Activated naive CD8-positive, alpha-beta T cell treated with anti-CD3 and anti-CD28 coated beads, Interleukin-2, amount 10 ng/mL, durations not matched to agents 7 days and 5 days (primary cell): ENCODE measurements around the gene ACVR2B. TPM values are rescaled to one million over a fixed set of nuclear protein-coding genes. Genes with fewer than 3 reads are reported as not detected.

ENCODE experiments used
- ATAC-seq: fragments of 150-1000 bp; cut with Tn5 transposase; one replicate; pipeline ENCODE4 v1.10.0; 2021; ENCODE audit warnings: low read depth, moderate library complexity
- POLR2A ChIA-PET: fragments of 350-600 bp; sonication (Branson Sonifier 250); formaldehyde crosslinking; loops from one replicate; lab custom pipeline; 2021; ENCODE audit warnings: antibody characterized with exemption; lab: Charles Lee
- DNase-seq: peaks from one replicate; pipeline ENCODE4 v3.0.0; 2021
- H3K27ac Mint-ChIP-seq: one replicate; pipeline ENCODE4 v1.8.0; 2022; ENCODE audit warnings: mild to moderate bottlenecking, mixed read lengths
- H3K27me3 Mint-ChIP-seq: one replicate; pipeline ENCODE4 v1.8.0; 2022; ENCODE audit warnings: mild to moderate bottlenecking, moderate library complexity, mixed read lengths
- H3K36me3 Mint-ChIP-seq: one replicate; pipeline ENCODE4 v1.8.0; 2021; ENCODE audit warnings: mild to moderate bottlenecking, mixed read lengths
- H3K4me1 Mint-ChIP-seq: one replicate; pipeline ENCODE4 v1.8.0; 2021; ENCODE audit warnings: mixed read lengths
- H3K4me3 Mint-ChIP-seq: one replicate; pipeline ENCODE4 v1.8.0; 2022; ENCODE audit warnings: mild to moderate bottlenecking, moderate library complexity, mixed read lengths
- H3K9me3 Mint-ChIP-seq: one replicate; pipeline ENCODE4 v1.8.0; 2021; ENCODE audit warnings: mixed read lengths
- total RNA-seq, 2 experiments: library from RNA; stranded (reverse); gene quantifications; one replicate each; pipeline ENCODE4 v1.2.3, GENCODE V29; 2021

ACVR2B gene
- total RNA-seq, 2 experiments from 2014 or later: 7.6 to 8.0 TPM

GRCh38 chr3:38511546-38511945 lies 57.9 kb downstream of the ACVR2B start:
- POLR2A ChIA-PET: no interaction called here
- Mint-ChIP-seq H3K4me3 (no peak overlapping the region), H3K36me3 (peaks cover 18% of the 10 kb centered on the region), H3K27me3 (no peaks in the 10 kb centered on the region), H3K4me1 (peaks cover 2% of the 10 kb centered on the region), H3K9me3 (no peaks in the 10 kb centered on the region), H3K27ac (no peak overlapping the region)
- DNase-seq: no peak
- no peak for ATAC-seq

- H3K36me3 Mint-ChIP-seq: peaks cover 16% of the 10 kb centered on the region
- DNase-seq: no peak
- H3K27me3 Mint-ChIP-seq: no peaks in the 10 kb centered on the region
- POLR2A ChIA-PET: no interaction called here
- peaks cover 17% of the 10 kb centered on the region for H3K4me1 Mint-ChIP-seq
- no peak for ATAC-seq
- no peak overlapping the region for H3K27ac Mint-ChIP-seq
- H3K4me3 Mint-ChIP-seq: no peak overlapping the region
- no peaks in the 10 kb centered on the region for H3K9me3 Mint-ChIP-seq
These were observed 61.7 kb downstream of the ACVR2B start for GRCh38 chr3:38515367-38515766.

GRCh38 chr3:38516669-38517068 lies 63.0 kb downstream of the ACVR2B start:
- Mint-ChIP-seq H3K36me3 (peaks cover 16% of the 10 kb centered on the region), H3K4me3 (no peak overlapping the region), H3K27me3 (no peaks in the 10 kb centered on the region), H3K27ac (no peak overlapping the region), H3K9me3 (no peaks in the 10 kb centered on the region), H3K4me1 (peaks cover 22% of the 10 kb centered on the region)
- ATAC-seq: no peak
- no peak for DNase-seq
- POLR2A ChIA-PET: no interaction called here

- H3K4me3 Mint-ChIP-seq: peak overlapping the region; percentile 41
- POLR2A ChIA-PET: no interaction called here
- no peak for DNase-seq
- no peak for ATAC-seq
- peaks cover 14% of the 10 kb centered on the region for H3K36me3 Mint-ChIP-seq
- H3K9me3 Mint-ChIP-seq: no peaks in the 10 kb centered on the region
- H3K27ac Mint-ChIP-seq: peak overlapping the region; percentile 1
- peaks cover 22% of the 10 kb centered on the region for H3K4me1 Mint-ChIP-seq
- H3K27me3 Mint-ChIP-seq: no peaks in the 10 kb centered on the region
These were observed 65.3 kb downstream of the ACVR2B start for GRCh38 chr3:38519000-38519399.

- H3K27ac Mint-ChIP-seq: peak overlapping the region; percentile 84
- ATAC-seq (peak; percentile 92), DNase-seq (no peak)
- H3K36me3 Mint-ChIP-seq: peaks cover 18% of the 10 kb centered on the region
- POLR2A ChIA-PET: no interaction called here
- H3K4me3 Mint-ChIP-seq: peak overlapping the region; percentile 79
- H3K4me1 Mint-ChIP-seq: peaks cover 22% of the 10 kb centered on the region
- H3K27me3 Mint-ChIP-seq: no peaks in the 10 kb centered on the region
- no peaks in the 10 kb centered on the region for H3K9me3 Mint-ChIP-seq
These were observed 66.0 kb downstream of the ACVR2B start for GRCh38 chr3:38519651-38520050.

- no peak overlapping the region for H3K4me3 Mint-ChIP-seq
- no peaks in the 10 kb centered on the region for H3K27me3 Mint-ChIP-seq
- ATAC-seq (no peak), DNase-seq (no peak)
- POLR2A ChIA-PET: no interaction called here
- H3K27ac Mint-ChIP-seq: no peak overlapping the region
- H3K9me3 Mint-ChIP-seq: no peaks in the 10 kb centered on the region
- peaks cover 16% of the 10 kb centered on the region for H3K36me3 Mint-ChIP-seq
- H3K4me1 Mint-ChIP-seq: peaks cover 22% of the 10 kb centered on the region
These were observed 67.8 kb downstream of the ACVR2B start for GRCh38 chr3:38521391-38521987.

- DNase-seq (no peak), ATAC-seq (no peak)
- H3K27ac Mint-ChIP-seq: no peak overlapping the region
- POLR2A ChIA-PET: no interaction called here
- H3K27me3 Mint-ChIP-seq: no peaks in the 10 kb centered on the region
- peaks cover 13% of the 10 kb centered on the region for H3K36me3 Mint-ChIP-seq
- peaks cover 22% of the 10 kb centered on the region for H3K4me1 Mint-ChIP-seq
- no peak overlapping the region for H3K4me3 Mint-ChIP-seq
- H3K9me3 Mint-ChIP-seq: no peaks in the 10 kb centered on the region
These were observed 68.3 kb downstream of the ACVR2B start for GRCh38 chr3:38522002-38522401.

- Mint-ChIP-seq H3K9me3 (no peaks in the 10 kb centered on the region), H3K36me3 (peaks cover 9% of the 10 kb centered on the region)
- POLR2A ChIA-PET: no interaction called here
These were observed 70.5 kb downstream of the ACVR2B start for GRCh38 chr3:38524141-38524739.

GRCh38 chr3:38526792-38527191 lies 73.1 kb downstream of the ACVR2B start:
- Mint-ChIP-seq H3K4me3 (no peak overlapping the region), H3K27me3 (no peaks in the 10 kb centered on the region), H3K36me3 (peaks cover 13% of the 10 kb centered on the region), H3K4me1 (no peaks in the 10 kb centered on the region), H3K9me3 (no peaks in the 10 kb centered on the region), H3K27ac (no peak overlapping the region)
- POLR2A ChIA-PET: no interaction called here
- DNase-seq (no peak), ATAC-seq (no peak)

More at GRCh38 chr3:38524141-38524739, 70.5 kb downstream of the ACVR2B start:
- Mint-ChIP-seq H3K4me1 (peaks cover 15% of the 10 kb centered on the region), H3K4me3 (no peak overlapping the region), H3K27me3 (no peaks in the 10 kb centered on the region), H3K27ac (no peak overlapping the region)
- DNase-seq (no peak), ATAC-seq (no peak)

- H3K4me3 Mint-ChIP-seq: no peak overlapping the region
- no peaks in the 10 kb centered on the region for H3K4me1 Mint-ChIP-seq
- no peaks in the 10 kb centered on the region for H3K9me3 Mint-ChIP-seq
- peaks cover 13% of the 10 kb centered on the region for H3K36me3 Mint-ChIP-seq
- no peaks in the 10 kb centered on the region for H3K27me3 Mint-ChIP-seq
- POLR2A ChIA-PET: no interaction called here
- H3K27ac Mint-ChIP-seq: no peak overlapping the region
- DNase-seq (no peak), ATAC-seq (no peak)
These were observed 74.8 kb downstream of the ACVR2B start for GRCh38 chr3:38528457-38528856.

- POLR2A ChIA-PET: no interaction called here
- H3K9me3 Mint-ChIP-seq: no peaks in the 10 kb centered on the region
- H3K27ac Mint-ChIP-seq: no peak overlapping the region
- peaks cover 9% of the 10 kb centered on the region for H3K36me3 Mint-ChIP-seq
- H3K4me1 Mint-ChIP-seq: no peaks in the 10 kb centered on the region
- DNase-seq: no peak
- ATAC-seq: no peak
- no peaks in the 10 kb centered on the region for H3K27me3 Mint-ChIP-seq
- no peak overlapping the region for H3K4me3 Mint-ChIP-seq
These were observed 78.8 kb downstream of the ACVR2B start for GRCh38 chr3:38532529-38532928.

- POLR2A ChIA-PET: no interaction called here
- H3K27me3 Mint-ChIP-seq: no peaks in the 10 kb centered on the region
- ATAC-seq (no peak), DNase-seq (no peak)
- peaks cover 6% of the 10 kb centered on the region for H3K36me3 Mint-ChIP-seq
- no peaks in the 10 kb centered on the region for H3K4me1 Mint-ChIP-seq
- no peak overlapping the region for H3K27ac Mint-ChIP-seq
- H3K4me3 Mint-ChIP-seq: no peak overlapping the region
- H3K9me3 Mint-ChIP-seq: no peaks in the 10 kb centered on the region
These were observed 79.7 kb downstream of the ACVR2B start for GRCh38 chr3:38533285-38533976.

- H3K36me3 Mint-ChIP-seq: peaks cover 6% of the 10 kb centered on the region
- no peak overlapping the region for H3K27ac Mint-ChIP-seq
- POLR2A ChIA-PET: no interaction called here
- DNase-seq (no peak), ATAC-seq (no peak)
- no peak overlapping the region for H3K4me3 Mint-ChIP-seq
- H3K9me3 Mint-ChIP-seq: no peaks in the 10 kb centered on the region
- H3K27me3 Mint-ChIP-seq: no peaks in the 10 kb centered on the region
- no peaks in the 10 kb centered on the region for H3K4me1 Mint-ChIP-seq
These were observed 80.5 kb downstream of the ACVR2B start for GRCh38 chr3:38534180-38534579.

GRCh38 chr3:38534604-38535003 lies 80.9 kb downstream of the ACVR2B start:
- peaks cover 6% of the 10 kb centered on the region for H3K36me3 Mint-ChIP-seq
- ATAC-seq (no peak), DNase-seq (no peak)
- no peaks in the 10 kb centered on the region for H3K9me3 Mint-ChIP-seq
- H3K27me3 Mint-ChIP-seq: no peaks in the 10 kb centered on the region
- no peaks in the 10 kb centered on the region for H3K4me1 Mint-ChIP-seq
- no peak overlapping the region for H3K4me3 Mint-ChIP-seq
- H3K27ac Mint-ChIP-seq: no peak overlapping the region
- POLR2A ChIA-PET: no interaction called here
